OCI-LY7 (cell line): Measurements from ENCODE around the gene EPHA3.

ENCODE experiments used
- EZH2phosphoT487 ChIP-seq: fragments of 200-600 bp; sonication (generic); IDR thresholded peaks from 2 replicates; pipeline ENCODE4 v1.6.1; 2018; ENCODE audit warnings: low read depth, borderline replicate concordance, mild to moderate bottlenecking, mixed run types, antibody characterized with exemption, low read length, moderate library complexity, mixed read lengths
- TF ChIP-seq, protein P1 (sequence below): fragments of 200-600 bp; sonication (generic); conservative IDR thresholded peaks from 2 replicates; pipeline ENCODE4 v1.5.1; 2014; ENCODE audit warnings: mild to moderate bottlenecking, antibody characterized with exemption, low read length, moderate library complexity, mixed read lengths

DNA sequence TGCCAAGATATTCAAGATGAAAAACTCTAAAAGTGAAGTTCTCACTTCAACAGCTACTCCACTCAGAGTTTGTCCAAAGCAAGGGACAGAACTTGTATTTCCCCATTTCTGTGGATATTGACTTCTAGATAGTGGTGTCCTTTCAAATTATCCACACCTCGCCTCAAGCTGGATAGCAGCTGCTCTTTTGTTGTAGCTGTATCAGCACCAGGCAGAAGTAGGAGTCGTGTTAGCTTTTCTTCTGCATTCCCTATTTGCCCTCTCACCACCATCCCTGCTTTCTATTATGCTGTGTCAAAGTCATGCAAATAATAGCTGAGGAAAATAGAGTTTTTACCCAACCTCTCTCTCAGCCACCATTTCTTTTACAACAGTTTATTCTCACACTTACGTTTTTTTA, 303.8 kb downstream of the EPHA3 start:
- TF ChIP-seq, protein P1, sequence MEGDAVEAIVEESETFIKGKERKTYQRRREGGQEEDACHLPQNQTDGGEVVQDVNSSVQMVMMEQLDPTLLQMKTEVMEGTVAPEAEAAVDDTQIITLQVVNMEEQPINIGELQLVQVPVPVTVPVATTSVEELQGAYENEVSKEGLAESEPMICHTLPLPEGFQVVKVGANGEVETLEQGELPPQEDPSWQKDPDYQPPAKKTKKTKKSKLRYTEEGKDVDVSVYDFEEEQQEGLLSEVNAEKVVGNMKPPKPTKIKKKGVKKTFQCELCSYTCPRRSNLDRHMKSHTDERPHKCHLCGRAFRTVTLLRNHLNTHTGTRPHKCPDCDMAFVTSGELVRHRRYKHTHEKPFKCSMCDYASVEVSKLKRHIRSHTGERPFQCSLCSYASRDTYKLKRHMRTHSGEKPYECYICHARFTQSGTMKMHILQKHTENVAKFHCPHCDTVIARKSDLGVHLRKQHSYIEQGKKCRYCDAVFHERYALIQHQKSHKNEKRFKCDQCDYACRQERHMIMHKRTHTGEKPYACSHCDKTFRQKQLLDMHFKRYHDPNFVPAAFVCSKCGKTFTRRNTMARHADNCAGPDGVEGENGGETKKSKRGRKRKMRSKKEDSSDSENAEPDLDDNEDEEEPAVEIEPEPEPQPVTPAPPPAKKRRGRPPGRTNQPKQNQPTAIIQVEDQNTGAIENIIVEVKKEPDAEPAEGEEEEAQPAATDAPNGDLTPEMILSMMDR, result no peak
- no peak for TF ChIP-seq EZH2phosphoT487
